ENCODE measurements around the gene POLR3GL.
A peak's percentile ranks its signal among the peaks of the same experiment; 100 is the strongest.

Gene POLR3GL

DNA sequence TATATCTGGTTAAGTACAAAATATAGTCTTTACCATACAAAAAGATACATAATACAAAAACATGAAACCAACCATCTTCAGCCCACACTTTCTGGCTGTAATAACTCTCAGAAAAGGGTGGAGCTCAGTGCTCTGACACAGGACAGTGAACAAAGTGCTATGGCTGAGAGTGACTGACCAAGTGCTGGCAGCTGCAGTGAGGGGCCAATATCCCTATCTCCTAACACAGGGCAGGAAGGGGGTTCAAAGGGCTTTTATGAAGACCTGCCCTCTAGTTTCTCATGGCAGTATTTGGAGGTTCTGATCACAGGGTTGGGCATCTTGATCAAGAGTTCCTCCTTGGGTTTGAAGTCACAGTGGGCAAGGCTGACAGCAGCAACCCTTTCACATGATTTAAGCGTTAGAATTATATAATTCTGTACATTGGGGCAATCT is 28.0 kb downstream of the POLR3GL start:
- H3K36me3 ChIP-seq (ENCODE audit: control insufficient read depth, insufficient read depth, low read length): peaks cover 20% of the 10 kb centered on the region
- H3K4me1 ChIP-seq (ENCODE audit: control insufficient read depth, insufficient read depth, low read length): peaks cover 25% of the 10 kb centered on the region
- peak overlapping the region; percentile 83 for H3K9ac ChIP-seq (ENCODE audit: low read length)
- peak overlapping the region; percentile 49 for H3K4me3 ChIP-seq (ENCODE audit: low read length)
- H3K9me3 ChIP-seq (ENCODE audit: control insufficient read depth, low read length): no peaks in the 10 kb centered on the region
- H3K27me3 ChIP-seq (ENCODE audit: control insufficient read depth, insufficient read depth, low read length): no peaks in the 10 kb centered on the region

DNA sequence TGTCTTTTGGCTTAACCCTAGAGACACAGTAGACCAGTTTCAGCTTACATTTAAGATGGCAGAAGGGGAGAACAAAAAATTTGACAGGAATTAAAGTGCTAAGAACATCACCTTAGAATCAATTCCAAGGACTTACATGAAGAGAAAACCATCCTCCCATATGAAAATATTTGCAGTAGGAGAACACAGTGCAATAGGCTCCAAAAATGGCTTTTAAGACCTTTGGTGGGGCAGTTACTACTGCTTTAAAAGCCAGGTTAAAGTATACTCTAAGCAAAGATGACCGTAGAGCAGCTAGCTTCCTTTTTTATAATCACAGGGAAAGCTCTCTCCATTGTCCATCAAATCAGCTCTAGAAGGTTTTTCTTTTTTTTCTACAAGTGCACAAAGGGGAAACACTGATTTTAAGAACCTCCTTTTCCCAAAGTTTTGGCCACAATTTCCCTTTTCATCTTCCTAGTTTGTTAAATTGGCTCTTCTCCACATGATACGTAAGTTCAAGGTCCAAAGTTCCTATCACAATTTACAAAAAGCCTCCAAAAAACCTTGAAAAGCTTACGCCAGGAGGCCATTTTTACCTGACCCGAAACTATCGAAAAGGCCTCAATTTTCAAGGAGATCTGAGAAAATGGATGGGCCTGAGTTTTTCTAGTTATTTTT is 28.6 kb downstream of the POLR3GL start:
- Histone ChIP-seq H3K9me3 (ENCODE audit: control insufficient read depth, low read length) (no peaks in the 10 kb centered on the region), H3K27me3 (ENCODE audit: control insufficient read depth, insufficient read depth, low read length) (no peaks in the 10 kb centered on the region), H3K9ac (ENCODE audit: low read length) (peak overlapping the region; percentile 83), H3K4me3 (ENCODE audit: low read length) (peak overlapping the region; percentile 49), H3K36me3 (ENCODE audit: control insufficient read depth, insufficient read depth, low read length) (peaks cover 20% of the 10 kb centered on the region), H3K4me1 (ENCODE audit: control insufficient read depth, insufficient read depth, low read length) (peaks cover 31% of the 10 kb centered on the region)

DNA sequence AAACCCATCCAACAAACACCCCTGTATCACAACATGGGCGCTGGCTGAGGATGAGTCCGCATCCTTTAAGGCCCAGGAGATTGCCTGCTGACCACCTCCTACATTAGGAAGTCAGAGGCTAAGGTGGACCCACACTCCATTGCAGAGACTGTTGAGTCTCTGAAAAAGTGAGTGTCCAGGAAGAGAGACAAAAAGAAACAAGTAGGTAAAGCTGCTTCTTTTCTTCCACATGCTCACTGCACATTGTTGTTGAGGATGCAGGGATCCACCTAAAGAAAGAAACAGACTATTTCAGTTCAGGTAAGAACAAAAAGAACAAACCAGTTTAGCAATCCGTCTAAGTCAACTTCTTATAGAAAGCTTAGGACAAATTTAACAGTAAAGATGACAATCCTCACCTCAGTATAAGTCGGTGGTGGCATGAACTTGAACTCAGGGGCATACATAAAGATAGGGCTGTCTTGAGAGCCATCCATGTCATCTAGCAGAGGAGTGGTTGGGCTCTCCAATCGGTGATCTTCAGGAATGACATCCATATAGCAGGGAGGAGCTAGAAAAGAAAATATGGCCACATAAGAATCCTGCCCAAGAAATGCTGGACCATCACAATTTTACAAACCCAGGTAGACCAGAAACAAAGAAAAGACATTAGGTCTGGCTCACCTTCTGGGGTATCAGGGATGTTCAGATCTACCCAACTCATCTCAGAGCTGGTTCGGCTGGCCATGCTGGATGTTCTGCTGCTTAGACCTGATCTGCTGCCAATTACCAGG is 29.3 kb downstream of the POLR3GL start:
- Histone ChIP-seq H3K9ac (ENCODE audit: low read length) (peak overlapping the region; percentile 83), H3K27me3 (ENCODE audit: control insufficient read depth, insufficient read depth, low read length) (no peaks in the 10 kb centered on the region), H3K9me3 (ENCODE audit: control insufficient read depth, low read length) (no peaks in the 10 kb centered on the region), H3K36me3 (ENCODE audit: control insufficient read depth, insufficient read depth, low read length) (peaks cover 20% of the 10 kb centered on the region), H3K4me3 (ENCODE audit: low read length) (peak overlapping the region; percentile 49), H3K4me1 (ENCODE audit: control insufficient read depth, insufficient read depth, low read length) (peaks cover 36% of the 10 kb centered on the region)

DNA sequence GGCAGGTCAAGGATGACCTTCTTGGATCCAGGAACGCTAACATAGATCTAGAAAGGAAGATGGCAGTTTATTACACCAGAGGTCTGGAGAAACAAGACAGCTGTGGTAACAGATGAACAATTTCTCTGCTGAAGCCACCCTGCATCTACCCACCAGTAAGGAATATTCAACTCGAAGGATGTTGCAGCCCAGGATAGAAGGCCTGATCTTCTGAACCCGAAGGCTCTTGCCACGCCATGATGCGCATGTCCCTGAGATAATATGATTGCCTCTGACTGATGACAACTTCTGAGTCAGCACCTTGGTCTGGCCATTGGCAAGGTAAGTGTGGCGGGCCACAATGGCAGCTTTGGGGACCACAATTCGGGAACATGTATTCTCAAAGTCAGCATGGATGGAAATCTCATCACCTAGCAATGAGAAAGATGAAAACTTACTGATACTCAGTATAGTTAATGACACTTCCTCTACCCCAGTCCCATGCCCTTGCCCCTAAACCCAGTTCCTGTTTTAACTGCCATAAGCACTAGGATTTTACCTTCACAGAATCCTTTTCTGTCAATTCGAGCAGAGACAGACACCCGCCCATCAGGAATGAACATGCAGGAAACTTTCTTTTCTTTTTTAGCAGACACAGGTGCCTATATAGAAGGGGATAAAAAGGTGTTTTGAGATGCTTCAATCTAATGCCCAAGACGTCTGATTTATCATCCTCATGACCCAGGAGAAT is 30.1 kb downstream of the POLR3GL start:
- H3K4me1 ChIP-seq (ENCODE audit: control insufficient read depth, insufficient read depth, low read length): peaks cover 43% of the 10 kb centered on the region
- peaks cover 20% of the 10 kb centered on the region for H3K36me3 ChIP-seq (ENCODE audit: control insufficient read depth, insufficient read depth, low read length)
- H3K27me3 ChIP-seq (ENCODE audit: control insufficient read depth, insufficient read depth, low read length): no peaks in the 10 kb centered on the region
- peak overlapping the region; percentile 83 for H3K9ac ChIP-seq (ENCODE audit: low read length)
- H3K9me3 ChIP-seq (ENCODE audit: control insufficient read depth, low read length): no peaks in the 10 kb centered on the region
- peak overlapping the region; percentile 49 for H3K4me3 ChIP-seq (ENCODE audit: low read length)

DNA sequence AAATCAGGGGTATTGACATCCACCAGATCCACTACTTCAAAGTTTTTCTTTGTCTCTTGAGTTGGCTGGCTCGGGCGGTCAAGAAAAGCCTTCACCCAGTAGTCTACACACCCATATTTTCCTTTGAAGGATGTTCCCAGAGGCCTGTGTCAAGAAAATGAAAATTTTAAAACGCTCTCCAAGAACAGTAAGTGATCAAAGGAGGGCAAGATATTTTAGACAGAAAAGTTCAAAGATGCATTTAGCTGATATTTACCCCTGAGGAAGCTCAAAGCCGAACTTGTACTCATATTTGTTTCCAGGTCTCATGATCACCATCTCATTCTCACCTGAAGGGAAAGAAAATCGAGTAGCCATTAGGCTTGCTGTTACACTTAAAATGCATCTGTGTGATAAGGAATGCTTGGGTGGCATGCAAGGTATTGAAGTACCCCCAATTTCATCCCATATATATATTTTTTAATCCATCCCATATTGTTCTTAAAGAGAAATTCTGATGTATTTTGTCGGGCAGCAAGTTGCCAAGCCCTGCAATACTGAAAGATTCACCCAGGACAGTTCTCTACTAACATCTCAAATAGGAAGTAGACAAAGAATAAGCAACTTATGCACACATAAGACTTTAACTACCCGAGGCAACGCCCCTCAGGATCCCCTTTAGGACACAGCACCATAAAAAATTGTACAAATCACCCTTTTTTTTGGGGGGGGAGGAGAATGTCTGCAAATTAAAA is 30.8 kb downstream of the POLR3GL start:
- H3K4me1 ChIP-seq (ENCODE audit: control insufficient read depth, insufficient read depth, low read length): peaks cover 50% of the 10 kb centered on the region
- no peaks in the 10 kb centered on the region for H3K9me3 ChIP-seq (ENCODE audit: control insufficient read depth, low read length)

DNA sequence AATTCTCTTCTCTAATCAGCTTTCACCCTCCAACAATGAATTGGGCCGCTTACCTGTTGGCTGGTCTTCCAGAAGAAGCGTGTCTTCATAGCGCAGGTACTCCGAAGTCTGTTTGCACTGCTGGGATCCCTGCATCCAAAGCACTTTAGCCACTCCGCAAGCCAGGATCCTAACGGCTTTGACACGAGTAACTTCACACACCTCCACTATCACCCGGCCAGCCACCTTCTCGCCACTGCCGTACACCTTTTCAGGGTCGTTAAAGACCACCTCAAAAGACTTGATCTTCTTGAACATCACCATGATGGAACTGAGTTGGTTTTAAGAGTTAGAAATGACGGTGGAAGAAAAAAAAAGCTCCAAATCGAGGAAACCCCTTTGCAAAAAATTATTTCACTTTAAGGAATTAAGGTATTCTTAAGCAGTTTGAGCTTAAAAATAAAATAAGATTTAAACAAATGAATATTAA is 31.5 kb downstream of the POLR3GL start:
- Histone ChIP-seq H3K4me3 (ENCODE audit: low read length) (peak overlapping the region; percentile 49), H3K36me3 (ENCODE audit: control insufficient read depth, insufficient read depth, low read length) (peaks cover 20% of the 10 kb centered on the region), H3K27me3 (ENCODE audit: control insufficient read depth, insufficient read depth, low read length) (no peaks in the 10 kb centered on the region), H3K9ac (ENCODE audit: low read length) (peak overlapping the region; percentile 83), H3K9me3 (ENCODE audit: control insufficient read depth, low read length) (no peaks in the 10 kb centered on the region), H3K4me1 (ENCODE audit: control insufficient read depth, insufficient read depth, low read length) (peaks cover 43% of the 10 kb centered on the region)

More for the DNA sequence above, 30.8 kb downstream of the POLR3GL start:
- H3K4me3 ChIP-seq (ENCODE audit: low read length): peak overlapping the region; percentile 49
- peaks cover 20% of the 10 kb centered on the region for H3K36me3 ChIP-seq (ENCODE audit: control insufficient read depth, insufficient read depth, low read length)
- peak overlapping the region; percentile 83 for H3K9ac ChIP-seq (ENCODE audit: low read length)
- no peaks in the 10 kb centered on the region for H3K27me3 ChIP-seq (ENCODE audit: control insufficient read depth, insufficient read depth, low read length)

DNA sequence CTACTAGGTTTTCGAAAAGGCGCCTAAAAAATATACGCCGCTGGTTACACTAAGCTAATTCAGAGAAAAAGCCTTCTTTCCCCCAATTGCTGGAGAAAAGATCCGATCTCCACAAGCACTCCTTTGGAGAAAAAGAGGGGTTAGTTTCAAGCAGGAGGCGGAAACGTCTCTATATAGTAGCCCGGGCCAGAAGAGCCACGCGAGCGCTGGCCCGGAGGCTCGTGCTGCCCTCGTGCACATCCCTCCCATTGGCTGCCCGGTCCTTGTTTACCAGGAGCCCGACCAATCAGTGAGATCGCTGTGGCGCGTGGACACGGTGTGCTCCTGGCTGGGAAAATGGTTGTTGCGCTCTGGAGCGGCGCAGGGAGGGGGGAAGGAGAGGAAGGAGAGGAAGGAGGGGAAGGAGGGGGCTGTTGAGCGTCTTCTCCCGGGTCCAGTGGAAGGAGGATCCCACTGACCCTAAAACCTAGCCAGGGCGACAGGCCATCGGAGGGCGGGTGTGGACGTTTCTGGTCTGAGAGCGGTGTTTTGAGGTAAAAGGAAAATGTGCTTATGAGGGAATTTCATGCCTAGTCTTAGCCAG is 32.0 kb downstream of the POLR3GL start, which contains the start of gene TXNIP:
TSS of gene TXNIP (minus strand) at position 147 of the 583 bp plus-strand sequence. CDS start 313 bp downstream, outside the sequence.
- Histone ChIP-seq H3K4me3 (ENCODE audit: low read length) (peak within 1 kb of the TSS; percentile 61), H3K9ac (ENCODE audit: low read length) (peak within 1 kb of the TSS; percentile 83), H3K27me3 (ENCODE audit: control insufficient read depth, insufficient read depth, low read length) (no peaks in the 10 kb centered on the region), H3K4me1 (ENCODE audit: control insufficient read depth, insufficient read depth, low read length) (peaks cover 39% of the 10 kb centered on the region), H3K9me3 (ENCODE audit: control insufficient read depth, low read length) (no peaks in the 10 kb centered on the region), H3K36me3 (ENCODE audit: control insufficient read depth, insufficient read depth, low read length) (peaks cover 20% of the 10 kb centered on the region)

DNA sequence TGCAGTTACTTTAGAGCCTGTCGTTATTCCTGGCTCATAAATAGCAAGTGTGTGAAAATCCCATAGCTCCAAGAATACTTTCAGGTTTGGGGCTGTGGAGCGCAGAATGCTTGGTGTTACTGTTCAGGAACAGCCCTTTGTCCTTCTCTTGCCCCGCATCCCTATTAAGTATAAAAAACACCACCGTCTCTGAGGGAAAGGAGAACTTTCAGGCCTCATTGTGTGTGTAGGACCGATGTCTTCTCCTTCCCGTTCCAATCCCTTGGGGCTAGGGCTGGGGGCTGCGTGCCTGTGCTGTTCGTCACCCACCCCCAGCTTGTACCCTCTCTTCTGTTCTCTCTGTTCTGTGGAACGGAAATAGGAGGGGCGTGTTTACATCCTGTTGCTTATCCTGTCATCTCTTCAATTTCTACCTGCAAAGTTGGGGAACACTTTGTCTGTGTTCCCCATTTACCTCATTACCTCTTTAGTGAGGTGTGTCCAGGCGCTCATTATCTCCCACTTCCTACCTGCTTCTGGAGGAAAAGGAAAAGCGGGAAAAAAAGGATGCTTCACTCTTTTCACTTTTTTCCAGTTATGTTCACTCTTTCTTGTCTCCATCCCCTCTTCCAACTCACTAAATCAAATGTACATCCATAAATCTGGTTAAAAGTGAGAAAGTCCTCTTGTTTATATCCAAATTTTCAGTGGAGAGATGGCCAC is 32.7 kb downstream of the POLR3GL start:
- Histone ChIP-seq H3K9me3 (ENCODE audit: control insufficient read depth, low read length) (no peaks in the 10 kb centered on the region), H3K36me3 (ENCODE audit: control insufficient read depth, insufficient read depth, low read length) (peaks cover 20% of the 10 kb centered on the region), H3K4me1 (ENCODE audit: control insufficient read depth, insufficient read depth, low read length) (peaks cover 39% of the 10 kb centered on the region), H3K9ac (ENCODE audit: low read length) (peak overlapping the region; percentile 83), H3K4me3 (ENCODE audit: low read length) (peak overlapping the region; percentile 61), H3K27me3 (ENCODE audit: control insufficient read depth, insufficient read depth, low read length) (no peaks in the 10 kb centered on the region)

DNA sequence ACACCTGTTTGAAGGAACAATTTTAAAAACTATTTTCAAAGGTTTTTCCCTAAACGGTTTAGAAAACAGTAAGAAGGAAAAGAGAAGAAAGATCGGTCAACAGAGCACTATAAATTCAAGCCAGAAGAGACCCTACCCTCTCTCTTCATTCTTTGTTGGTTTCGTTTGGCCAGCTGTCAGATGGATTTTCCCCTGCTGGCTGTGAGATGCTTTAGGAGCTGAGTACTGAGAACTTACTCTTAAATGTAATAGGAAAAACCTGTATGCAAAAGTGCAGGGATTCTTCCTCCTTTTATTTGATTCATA is 33.2 kb downstream of the POLR3GL start:
- no peaks in the 10 kb centered on the region for H3K9me3 ChIP-seq (ENCODE audit: control insufficient read depth, low read length)
- H3K4me1 ChIP-seq (ENCODE audit: control insufficient read depth, insufficient read depth, low read length): peaks cover 36% of the 10 kb centered on the region
- H3K36me3 ChIP-seq (ENCODE audit: control insufficient read depth, insufficient read depth, low read length): peaks cover 20% of the 10 kb centered on the region
- no peaks in the 10 kb centered on the region for H3K27me3 ChIP-seq (ENCODE audit: control insufficient read depth, insufficient read depth, low read length)
- peak overlapping the region; percentile 2 for H3K4me3 ChIP-seq (ENCODE audit: low read length)
- peak overlapping the region; percentile 83 for H3K9ac ChIP-seq (ENCODE audit: low read length)

DNA sequence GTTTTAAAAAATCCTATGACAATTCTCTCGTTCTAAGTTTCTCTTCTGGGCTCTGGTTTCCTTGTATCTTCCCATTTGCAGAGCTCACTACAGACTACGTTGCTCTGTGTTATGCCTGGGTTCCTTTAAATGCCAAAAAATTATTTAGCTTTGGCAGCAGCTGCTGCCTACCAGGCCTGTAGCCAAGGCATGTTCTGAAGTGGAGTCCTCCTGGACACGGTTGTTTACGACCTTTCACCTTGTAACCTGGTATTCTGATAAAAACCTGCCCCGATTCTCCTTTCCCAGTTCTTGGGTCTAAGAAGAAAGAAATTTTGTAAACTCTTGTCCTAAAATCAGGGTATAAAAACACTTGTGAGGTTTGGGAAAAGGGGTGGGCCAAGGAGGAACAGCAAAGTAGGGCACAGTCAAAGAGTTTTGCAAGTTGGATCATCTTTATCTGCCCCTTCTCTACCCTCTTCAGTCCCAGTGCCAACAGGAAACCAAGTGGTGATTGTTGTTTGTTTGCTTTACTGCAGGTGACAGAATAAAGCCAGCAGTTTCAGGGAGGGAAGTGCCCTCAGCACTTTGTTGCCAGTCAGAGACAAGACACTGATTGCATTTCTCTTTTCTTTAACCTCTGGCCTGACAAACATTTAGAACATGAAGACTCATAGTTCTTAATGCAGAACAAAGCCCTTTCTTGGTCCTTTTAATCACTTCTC is 35.0 kb downstream of the POLR3GL start:
- H3K9me3 ChIP-seq (ENCODE audit: control insufficient read depth, low read length): no peaks in the 10 kb centered on the region
- H3K4me1 ChIP-seq (ENCODE audit: control insufficient read depth, insufficient read depth, low read length): peaks cover 26% of the 10 kb centered on the region
- no peak overlapping the region for H3K4me3 ChIP-seq (ENCODE audit: low read length)
- peak overlapping the region; percentile 56 for H3K9ac ChIP-seq (ENCODE audit: low read length)
- no peaks in the 10 kb centered on the region for H3K27me3 ChIP-seq (ENCODE audit: control insufficient read depth, insufficient read depth, low read length)
- H3K36me3 ChIP-seq (ENCODE audit: control insufficient read depth, insufficient read depth, low read length): peaks cover 9% of the 10 kb centered on the region
